ENCODE results near the gene FRMD8.

DNA sequence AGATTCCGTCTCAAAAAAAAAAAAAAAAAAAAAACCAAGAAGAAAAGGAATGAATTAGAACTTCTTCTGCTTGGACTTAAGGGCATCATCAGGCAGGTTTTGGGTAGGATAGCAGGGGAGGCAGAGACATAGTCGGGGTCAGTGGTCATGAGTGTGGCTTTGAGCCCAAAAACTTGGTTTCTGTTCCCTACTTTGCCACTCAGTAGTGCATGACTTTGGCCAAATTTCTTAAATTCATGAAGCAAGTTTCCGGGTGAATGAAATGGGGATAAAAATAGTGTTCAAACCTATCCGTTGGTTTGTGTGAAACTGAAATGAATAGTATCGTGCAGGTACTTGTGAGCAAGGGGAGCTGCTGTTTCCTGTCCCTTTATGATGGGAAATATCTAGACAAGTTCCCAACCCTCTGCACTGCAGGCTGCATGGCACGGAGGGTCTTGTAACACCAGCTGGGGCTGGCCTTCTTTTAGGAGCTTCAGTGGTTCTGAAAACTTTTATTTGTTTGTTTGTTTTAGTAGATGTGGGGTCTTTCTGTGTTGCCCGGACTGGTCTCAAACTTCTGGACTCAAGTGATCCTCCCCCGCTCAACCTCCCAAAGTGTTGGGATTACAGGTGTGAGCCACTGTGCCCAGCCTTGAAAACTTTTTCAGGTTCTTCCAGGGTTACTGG lies 54.5 kb downstream of the FRMD8 start:
- no peak for TF ChIP-seq POLR2A (IDR thresholded peaks at IDR 0.05; ENCODE audit: low read depth, low read length)
- no peak for TF ChIP-seq TAF1 (IDR thresholded peaks at IDR 0.05; ENCODE audit: borderline replicate concordance, low read depth, low read length)
- TF ChIP-seq POLR2AphosphoS5 (IDR thresholded peaks at IDR 0.05; ENCODE audit: low read depth, low read length), result 0 out of 2 replicates have a peak, but pooled peaks have one; percentile 57
